GM21526 (cell line): ENCODE results near the gene EPS15.

Experiments
- ATAC-seq: cut with Tn5 transposase; IDR thresholded peaks from one replicate; pipeline ENCODE4 v1.9.1; 2021; ENCODE audit warnings: moderate library complexity; ENCODE audit not compliant: unreplicated experiment, low FRiP score

Gene EPS15

DNA sequence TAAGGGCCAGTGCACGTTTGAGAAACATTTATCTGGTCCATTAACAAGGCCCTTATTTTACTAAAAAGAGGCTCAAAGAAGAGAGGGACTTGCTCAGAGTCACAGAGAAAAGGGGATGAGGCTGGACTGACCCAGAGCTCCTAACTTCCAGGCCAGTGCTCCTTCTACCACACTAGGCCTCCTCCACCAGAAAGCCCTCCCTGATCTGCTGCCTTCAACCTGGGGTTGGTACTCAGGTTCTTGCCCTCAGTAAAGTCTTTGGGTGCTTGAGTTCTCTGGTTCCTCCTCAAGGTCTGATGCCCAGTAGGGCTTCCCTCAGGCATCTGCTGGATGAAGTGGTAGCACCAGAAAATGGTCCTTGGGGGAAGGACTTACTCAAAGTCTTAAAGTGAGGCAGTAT is 214.7 kb downstream of the EPS15 start:
- no peak for ATAC-seq
